HG03135 (cell line): ENCODE measurements around the gene VAPA.

Experiments
- ATAC-seq: cut with Tn5 transposase; IDR thresholded peaks from one replicate; pipeline ENCODE4 v1.9.1; 2021; ENCODE audit warnings: mild to moderate bottlenecking, moderate library complexity; ENCODE audit not compliant: unreplicated experiment

The VAPA gene

GRCh38 chr18:9931678-9932077 is 17.9 kb downstream of the VAPA start:
- no peak for ATAC-seq

- ATAC-seq = no peak
These were observed 20.0 kb downstream of the VAPA start for GRCh38 chr18:9933865-9934264.

GRCh38 chr18:9934274-9934673 is 20.5 kb downstream of the VAPA start:
- ATAC-seq = no peak

GRCh38 chr18:9941103-9941502 is 27.3 kb downstream of the VAPA start:
- ATAC-seq = no peak

- ATAC-seq = no peak
These were observed 27.8 kb downstream of the VAPA start for GRCh38 chr18:9941660-9942059.

- no peak for ATAC-seq
These were observed 29.5 kb downstream of the VAPA start for GRCh38 chr18:9943311-9943710.

GRCh38 chr18:9944805-9945204 is 31.0 kb downstream of the VAPA start:
- no peak for ATAC-seq

GRCh38 chr18:9946831-9947230 is 33.0 kb downstream of the VAPA start:
- ATAC-seq = no peak

- no peak for ATAC-seq
These were observed 33.4 kb downstream of the VAPA start for GRCh38 chr18:9947248-9947647.

- no peak for ATAC-seq
These were observed 35.5 kb downstream of the VAPA start for GRCh38 chr18:9949315-9949714.

GRCh38 chr18:9949861-9950260 is 36.0 kb downstream of the VAPA start:
- ATAC-seq = no peak

- no peak for ATAC-seq
These were observed 36.6 kb downstream of the VAPA start for GRCh38 chr18:9950289-9951016.

- no peak for ATAC-seq
These were observed 37.4 kb downstream of the VAPA start for GRCh38 chr18:9951022-9951859.

GRCh38 chr18:9952633-9953416 is 39.0 kb downstream of the VAPA start:
- ATAC-seq = no peak

- no peak for ATAC-seq
These were observed 45.1 kb downstream of the VAPA start for GRCh38 chr18:9958861-9959399.

- ATAC-seq = no peak
These were observed 45.7 kb downstream of the VAPA start for GRCh38 chr18:9959564-9959963.

- no peak for ATAC-seq
These were observed 46.6 kb downstream of the VAPA start for GRCh38 chr18:9960258-9960904.

- no peak for ATAC-seq
These were observed 47.2 kb downstream of the VAPA start for GRCh38 chr18:9961041-9961440.

- ATAC-seq = no peak
These were observed 52.2 kb downstream of the VAPA start for GRCh38 chr18:9965711-9966624.
